Stimulated activated CD8-positive, alpha-beta memory T cell treated with anti-CD3 and anti-CD28 coated beads, Interleukin-7, amount 100 ng/mL, for 1 hour (primary cell): ENCODE results near the gene SPINK8.
"Not testable (repeated sequence)": the region's sequence is repeated elsewhere in the genome, so short reads cannot be mapped to it uniquely, and the experiment has no call there.

Experiments used
- DNase-seq, 2 donors: peaks; one replicate each; pipeline ENCODE4 v3.0.0-alpha.2; 2020; ENCODE audit warnings: low read depth in 2 of 2

The SPINK8 gene

DNA sequence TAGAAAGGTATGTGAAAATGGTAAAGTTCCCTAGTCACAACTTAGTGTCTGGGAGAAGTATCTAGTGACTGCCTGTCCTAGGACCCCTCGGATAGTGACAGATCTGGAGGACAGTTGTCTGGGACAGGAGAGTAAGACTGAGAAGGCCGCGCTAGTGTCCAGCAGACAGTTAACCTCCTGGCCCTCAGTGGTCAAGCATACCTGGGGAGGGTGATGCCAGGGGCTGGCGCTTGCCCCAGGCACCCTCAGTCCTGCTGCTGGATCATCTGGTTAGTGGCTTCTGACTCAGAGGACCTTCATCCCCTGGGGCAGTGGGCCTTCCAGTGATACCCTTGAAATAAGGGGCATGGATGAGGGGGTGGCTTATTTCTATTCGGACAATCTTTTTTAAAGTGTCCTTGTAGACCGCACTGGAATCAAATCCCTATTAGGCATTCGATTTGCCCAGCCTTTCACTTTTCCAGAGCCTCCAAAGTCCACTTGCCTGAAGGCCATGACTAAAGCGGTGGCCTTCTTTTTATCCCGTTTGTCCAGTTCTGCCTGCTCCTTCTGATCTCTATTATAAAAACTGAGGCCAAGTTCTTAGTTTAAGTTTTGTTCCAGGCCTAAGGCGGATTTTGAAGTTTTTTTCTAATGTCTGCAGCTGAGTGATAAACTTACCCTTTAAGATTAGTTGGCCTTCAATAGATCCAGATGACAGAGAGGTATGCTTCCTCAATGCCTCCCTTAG is 1.6 kb downstream of the SPINK8 start:
- not testable (repeated sequence) for DNase-seq

DNA sequence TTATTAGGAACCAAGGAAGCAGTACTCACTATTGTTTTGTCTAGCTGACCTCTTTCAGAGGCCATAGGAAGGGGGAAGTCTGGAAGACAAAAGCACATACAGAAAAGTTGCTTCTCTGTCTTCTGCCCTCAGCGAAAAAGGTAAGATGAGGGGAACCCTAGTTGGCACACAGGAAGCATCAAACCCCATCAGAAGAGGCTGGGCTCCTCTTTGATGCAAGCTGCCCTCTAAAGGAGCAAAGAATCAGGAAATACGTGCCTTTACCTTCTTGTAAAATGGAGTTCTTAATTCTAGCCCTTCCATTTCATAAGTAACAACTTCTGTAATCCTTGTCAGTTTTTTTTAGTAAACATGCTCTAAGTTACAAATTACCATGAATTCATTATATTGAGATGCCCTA is 12.5 kb downstream of the SPINK8 start:
- DNase-seq: no peak

DNA sequence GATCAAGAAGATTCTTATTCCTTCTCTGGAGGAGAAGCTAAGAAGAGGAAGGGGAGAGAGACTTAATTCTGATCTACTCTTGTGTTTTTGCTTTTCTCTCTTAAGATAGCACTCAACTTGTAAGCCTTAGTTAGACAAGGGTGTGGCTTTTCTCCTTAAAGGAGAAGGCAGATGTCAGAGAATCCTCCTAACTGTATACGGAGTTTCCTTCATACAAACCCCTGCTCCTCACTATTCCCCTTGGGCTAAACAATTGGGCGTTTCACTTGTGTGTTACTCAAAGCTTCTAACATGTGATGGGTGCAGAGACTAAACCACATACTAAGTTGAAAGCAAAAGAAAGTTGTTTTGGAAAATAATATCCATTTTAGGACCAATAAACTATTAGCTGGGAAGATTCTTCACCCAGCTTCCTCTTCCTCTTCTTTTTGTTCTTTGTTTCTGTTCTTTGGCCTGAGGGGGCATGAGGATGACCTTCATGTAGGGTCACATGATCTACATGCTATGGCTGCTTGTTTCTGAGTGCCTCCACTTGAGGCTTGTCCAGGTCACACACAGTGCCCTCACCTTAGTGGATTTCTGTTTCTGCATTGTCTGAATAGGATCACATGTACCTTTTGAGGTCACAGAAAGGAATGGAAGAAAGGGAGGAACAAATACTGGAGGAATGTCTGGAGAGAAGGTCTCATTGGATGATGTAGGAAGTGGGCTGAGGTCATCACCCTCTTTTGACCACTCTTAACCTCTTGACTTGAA is 14.6 kb downstream of the SPINK8 start:
- no peak for DNase-seq

DNA sequence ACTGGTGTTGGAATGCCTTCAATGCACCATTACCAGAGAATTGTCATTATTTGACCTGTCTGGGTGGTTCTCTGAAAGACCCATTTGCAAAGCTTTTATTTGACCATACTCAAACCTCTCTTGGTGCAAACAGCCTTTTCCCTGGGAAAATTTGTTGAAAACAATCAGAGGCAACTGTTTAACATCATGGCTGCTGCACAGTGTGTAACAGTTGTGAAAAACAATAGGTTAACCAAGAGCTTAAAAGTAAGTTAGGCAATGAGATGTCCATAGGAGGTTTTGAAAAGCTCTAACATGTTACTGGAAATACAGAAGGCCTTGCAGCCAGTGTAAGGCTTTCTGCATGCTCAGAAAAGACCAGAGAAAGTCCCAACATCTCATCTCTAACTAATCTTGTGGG is 18.9 kb downstream of the SPINK8 start:
- DNase-seq: no peak

DNA sequence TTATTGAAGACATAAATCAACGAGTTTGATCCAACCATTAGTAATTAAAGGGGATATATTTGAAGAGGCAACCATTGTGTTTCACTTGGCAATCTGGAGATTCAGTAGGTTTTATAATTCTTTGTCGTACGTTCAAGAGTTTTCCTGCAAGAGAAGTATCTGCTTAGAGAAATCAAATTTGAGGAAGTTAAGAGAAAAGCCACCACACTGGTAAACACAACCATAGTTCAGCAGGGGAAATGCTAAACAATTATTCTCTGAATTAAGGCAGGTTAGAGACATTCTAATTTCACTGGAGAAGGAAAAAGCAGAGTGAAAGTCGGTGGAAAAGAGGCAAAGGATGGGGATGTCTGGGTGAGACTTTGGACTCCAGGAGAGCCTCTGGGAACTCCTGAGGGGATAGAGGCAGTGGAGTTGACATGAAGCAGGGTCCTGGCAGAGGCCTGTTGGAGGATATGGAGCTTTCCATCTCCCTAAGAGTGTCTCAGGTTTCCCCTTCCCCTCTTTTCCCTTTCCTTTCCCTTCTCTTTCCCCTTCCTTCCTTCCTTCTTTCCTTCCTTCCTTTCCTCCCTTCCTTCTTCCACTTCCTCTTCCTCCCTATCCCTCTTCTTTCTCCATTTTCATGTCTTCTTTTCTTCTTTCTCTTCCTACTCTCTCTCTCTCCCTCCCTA is 26.5 kb downstream of the SPINK8 start:
- DNase-seq: no peak

DNA sequence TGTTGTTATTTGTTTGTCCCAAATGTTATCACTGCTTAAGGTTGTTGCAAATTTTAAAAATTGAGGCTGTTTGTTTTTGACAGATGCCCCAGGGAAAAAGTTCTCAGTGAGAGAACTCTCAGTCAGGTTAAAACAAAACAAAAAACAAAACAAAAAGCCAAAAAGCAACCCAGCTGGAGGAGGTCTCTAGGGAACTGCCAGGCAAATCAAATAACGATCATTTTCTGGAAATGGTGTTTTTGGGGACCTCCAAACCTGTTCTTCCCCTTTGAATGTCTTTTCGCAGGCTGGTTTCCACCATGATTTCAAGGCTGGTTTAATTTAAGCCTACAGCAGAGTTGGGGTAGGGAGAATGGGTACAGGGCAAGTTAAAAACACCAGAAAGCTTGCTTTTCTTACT is 27.2 kb downstream of the SPINK8 start:
- no peak for DNase-seq

DNA sequence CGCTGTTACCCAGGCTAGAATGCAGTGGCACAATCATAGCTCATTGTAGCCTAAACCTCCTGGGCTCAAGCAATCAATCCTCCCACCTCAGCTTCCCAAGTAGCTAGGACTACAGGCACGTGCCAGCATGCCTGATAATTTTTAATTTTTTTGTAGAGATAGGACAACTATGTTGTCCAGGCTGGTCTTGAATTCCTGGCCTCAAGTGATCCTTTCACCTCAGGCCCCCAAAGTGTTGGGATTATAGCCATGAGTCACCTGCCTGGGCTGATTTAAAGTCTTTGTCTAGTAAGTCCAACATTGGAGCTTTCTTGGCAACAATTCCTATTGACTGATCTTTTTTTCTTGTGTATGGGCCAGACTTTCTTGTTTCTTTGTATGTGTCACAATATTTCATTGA is 28.1 kb downstream of the SPINK8 start:
- no peak for DNase-seq

DNA sequence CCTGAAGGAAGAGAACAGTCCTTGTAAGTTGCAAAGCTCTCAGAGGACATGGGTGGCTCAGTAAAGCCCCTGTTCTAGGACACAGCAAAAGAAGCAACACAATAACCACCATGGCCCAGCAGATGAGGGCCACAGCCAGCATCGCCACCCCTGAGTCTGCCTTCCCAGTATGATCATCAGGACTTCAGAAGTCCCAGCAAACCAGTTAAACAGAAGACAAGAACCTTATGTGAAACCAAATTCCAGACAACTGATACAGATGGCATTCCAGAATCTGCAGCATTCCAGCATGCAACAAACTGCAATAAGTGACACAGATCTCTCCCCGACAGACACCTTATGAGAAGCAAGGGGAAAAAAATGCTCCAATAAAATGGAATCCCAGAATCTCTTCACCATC is 30.4 kb downstream of the SPINK8 start:
- DNase-seq: no peak

DNA sequence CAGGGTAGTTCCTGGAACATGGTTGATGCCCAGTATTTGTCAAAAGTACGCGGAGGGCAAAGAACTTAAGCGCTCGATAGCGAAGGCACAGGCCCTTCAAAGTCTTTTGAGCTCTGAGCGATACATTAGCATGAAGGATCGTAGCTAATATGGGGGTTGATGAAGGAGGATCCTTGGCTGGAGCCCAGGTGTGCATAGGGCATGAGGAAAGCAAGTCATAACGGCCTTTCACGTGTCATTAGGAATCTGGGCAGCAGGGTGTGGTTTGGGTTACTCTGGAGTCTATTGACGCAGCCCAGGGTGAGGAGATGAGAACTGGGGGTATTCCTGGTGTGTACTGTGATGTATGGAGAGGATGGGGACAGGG is 31.7 kb downstream of the SPINK8 start:
- no peak for DNase-seq

DNA sequence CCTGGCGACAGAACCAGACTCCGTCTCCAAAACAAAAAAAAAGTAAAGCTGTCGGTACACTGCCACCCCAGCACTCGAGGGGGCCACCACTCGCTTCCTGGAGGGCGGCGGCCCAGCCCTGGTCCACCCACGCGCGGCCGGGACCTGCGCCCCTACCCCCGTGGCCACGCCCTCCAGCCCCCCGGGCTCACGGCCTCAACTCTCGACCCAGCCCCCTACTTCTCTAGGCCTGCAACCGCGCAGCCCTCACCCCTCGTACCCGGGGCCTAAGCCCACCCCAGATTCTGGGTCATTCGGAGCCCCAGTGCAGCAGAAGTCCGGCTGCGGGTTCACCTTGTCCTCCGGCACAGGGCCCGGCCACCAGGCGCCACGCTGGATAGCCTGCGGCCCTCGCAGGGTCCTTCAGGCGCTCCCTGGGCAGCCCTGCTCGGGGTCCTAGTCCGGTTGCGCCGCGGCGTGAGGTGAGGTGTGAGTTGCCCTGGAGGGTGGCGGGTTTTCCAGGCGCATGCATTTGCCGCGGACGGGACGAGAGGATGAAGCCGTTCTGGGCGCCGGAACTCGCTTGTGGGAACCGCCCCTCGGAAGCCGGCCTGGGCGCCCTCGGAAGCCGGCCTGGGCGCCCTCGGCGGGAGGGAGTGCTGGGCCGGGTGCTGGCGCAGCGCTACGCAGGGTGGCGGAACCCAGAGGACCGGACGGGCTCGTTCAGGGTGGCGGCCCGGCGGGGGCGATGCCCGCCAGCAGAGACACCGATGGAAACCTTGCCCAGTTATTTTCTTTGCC is 32.3 kb downstream of the SPINK8 start, which contains the start of gene NME6:
TSS of gene NME6 (minus strand) at position 348 of the 780 bp plus-strand sequence.
- DNase-seq: peak; percentile 83 to 88

DNA sequence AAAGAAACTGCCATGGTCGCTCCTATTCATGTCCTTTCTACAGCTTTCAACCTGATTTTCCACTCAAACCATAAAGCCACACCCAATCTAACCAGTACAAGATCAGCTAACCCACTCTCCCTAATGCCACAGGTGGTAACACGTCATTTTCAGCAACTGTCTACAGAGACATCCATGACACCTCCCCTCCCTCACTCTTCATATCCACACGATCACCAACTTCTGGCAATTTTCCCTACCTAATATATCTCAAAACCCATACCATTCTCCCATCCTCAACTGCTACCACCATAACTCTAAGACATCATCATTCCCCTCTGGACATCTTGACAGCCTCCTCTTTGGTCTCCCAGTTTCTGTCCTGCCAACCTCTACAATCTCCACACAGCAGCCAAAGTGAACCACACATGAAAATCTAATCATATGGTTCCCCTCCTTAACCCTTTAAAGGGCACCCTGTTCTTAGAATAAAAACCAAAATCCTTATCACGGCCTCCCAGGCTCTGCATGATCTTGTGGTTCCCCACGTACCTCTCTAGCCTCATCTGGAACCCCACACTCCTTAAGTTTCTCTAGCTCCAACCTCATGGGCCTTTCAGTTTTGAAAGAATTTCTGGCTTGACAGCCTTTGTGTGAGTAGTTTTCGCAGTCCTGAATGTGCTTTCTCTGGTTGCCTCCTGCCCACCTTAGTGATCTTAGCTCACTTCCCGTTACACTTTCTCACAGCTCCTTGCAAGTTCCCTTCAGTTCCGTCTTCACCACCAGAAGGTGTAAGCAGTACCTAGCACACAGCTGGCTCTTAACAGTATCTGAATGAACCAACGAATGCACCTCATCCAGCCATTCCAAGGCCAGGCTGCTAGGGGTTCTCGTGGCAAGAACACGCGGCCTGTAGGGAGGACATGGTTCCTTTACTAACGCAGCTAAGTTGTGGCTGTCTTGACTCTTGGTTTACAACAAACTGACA is 33.4 kb downstream of the SPINK8 start:
- DNase-seq: no peak

DNA sequence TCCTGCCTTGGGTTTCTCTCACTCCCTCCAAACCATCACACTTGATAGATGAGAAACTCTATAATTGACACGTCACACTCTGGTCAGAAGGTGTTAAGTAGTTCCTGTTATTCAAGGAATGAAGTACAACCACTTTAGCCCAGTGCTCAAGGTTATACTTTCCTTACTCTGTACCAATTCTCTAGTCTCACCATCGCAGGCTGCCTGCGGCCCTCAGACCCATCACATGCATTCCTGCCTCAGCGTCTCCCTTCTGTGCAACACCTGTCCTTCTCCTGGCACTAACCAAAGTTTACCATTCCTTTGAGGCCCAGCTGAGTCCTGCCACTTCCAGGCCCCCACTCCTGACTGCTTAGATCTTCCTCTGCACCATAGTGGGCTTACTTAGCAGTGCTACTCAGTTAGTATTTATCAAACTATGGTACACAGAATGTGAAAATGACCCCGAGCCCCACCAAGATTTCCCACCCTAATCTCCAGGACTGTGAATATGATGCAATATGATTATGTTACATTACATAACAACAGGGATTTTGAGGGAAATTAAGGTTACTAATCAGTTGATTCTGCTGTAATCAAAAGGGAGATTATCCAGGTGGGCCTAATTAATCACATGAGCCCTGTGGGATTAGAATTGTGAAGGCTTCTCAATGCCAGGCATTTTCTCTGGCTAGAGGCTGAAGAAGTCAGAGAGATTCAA is 36.2 kb downstream of the SPINK8 start:
- no peak for DNase-seq

DNA sequence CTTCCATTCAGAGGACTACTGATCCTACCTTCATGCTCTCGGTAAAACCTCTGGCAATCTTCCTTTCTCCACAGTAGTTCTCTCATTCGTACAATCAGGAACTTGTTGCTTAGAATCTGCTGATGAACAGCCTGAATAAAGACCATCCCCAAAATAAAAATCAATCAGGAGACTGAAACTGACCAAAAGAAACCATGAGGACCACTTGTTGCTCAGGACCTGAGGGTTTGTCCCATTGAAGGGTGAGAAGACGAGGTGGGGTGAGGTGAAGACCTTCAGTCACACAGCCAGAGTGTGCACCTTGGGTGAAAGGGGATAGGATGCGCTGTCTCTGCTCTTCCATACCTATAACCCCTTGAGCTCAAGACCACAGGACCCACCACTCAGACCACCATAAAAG is 36.8 kb downstream of the SPINK8 start:
- no peak for DNase-seq

DNA sequence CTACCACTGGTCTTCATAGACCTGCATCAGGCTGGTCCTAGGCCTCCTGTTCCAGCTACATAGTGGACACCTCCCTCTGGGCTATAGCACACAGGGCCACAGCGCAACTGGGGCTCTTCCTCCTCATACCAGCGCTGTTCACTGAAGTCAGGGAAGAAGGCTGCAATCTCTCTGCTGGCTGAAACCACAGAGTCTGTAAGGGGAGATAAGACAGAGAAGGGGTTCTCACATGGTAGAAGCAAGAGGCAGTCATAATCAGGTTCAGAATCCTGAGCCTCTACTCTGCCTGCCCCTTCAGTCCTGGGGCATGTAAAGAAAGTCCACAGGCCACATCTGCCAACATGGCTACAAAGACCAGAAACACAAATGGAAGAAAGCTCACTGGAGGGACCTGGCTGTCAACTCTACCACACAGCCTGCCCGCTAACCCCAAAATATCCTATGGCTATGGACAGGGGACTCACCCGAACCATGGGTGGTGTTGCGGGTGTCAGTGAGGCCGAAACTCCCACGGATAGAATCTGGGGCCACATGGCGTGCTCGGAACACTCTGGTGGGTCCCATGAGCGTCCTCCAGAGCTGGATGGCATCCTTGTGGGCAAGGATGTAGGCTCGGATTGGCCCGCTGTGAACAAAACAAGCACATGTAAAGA is 38.7 kb downstream of the SPINK8 start:
- no peak for DNase-seq

DNA sequence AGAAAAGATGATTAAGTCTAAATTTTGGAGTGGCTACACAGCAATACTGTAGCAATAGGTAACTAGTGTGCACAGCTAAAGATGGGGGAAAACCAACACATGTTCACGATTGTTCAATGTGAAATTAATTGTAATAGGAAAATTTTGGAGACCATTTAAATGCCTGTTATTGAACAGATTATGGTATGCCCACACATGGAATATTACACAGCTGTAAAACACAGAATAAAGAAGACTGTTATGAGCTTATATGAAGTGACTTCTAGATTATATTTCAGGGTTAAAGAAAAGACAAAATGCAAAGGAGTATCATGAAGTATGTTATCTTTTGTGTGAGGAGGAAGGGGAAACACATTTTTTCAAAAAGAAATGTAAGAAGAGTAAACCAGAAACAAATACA is 43.8 kb downstream of the SPINK8 start:
- DNase-seq: no peak

DNA sequence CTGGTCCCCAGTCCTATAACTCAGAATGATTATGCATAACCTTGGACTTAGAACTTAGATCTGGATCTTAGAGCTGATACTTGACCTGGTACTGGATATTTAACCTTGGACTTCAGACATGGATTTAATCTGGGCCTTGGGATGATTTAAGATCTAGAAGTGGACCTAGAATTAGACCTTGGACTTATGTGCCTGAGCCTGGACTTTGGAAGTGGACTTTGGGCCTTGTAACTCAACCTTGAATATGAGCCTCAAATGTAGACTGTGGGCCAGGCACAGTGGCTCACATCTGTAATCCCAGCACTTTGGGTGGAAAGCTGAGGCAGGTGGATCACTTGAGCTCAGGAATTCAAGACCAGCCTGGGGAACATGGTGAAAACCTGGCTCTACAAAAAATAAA is 46.4 kb downstream of the SPINK8 start:
- no peak for DNase-seq

DNA sequence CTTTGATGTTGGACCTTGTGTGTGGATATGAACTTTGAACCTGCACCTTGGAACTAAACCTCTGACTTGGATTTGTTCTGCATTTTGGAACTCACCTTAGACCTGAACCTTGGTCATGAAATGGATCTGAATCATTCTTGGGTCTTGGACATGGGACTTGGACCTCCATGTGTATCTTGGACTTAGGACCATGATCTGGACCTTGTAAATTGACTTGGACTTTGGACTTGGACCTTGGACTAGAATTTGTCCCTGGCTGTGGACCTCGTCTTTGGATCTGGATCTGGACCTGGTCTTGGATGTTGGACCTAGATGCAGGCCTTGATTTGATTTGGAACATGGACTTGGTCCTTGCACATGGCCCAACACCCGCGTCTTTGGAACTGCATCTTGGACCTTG is 47.2 kb downstream of the SPINK8 start:
- no peak for DNase-seq

DNA sequence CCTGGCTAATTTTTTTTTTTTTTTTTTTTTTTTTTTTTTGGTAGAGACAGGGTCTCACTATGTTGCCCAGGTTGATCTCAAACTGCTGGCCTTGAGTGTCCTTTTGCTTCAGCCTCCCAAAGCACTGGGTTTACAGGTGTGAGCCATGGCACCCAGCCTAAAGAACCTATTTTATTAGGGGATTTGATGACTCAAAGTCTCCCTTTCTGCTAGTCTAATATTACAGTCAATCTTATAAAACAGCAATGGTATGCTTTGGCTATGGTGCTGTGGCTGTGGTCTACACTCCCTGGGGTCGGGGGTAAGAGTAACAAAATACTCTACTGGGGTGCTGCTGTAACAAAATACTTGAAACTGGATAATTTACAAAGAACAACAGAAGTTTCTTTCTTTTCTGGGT is 47.8 kb downstream of the SPINK8 start:
- no peak for DNase-seq

DNA sequence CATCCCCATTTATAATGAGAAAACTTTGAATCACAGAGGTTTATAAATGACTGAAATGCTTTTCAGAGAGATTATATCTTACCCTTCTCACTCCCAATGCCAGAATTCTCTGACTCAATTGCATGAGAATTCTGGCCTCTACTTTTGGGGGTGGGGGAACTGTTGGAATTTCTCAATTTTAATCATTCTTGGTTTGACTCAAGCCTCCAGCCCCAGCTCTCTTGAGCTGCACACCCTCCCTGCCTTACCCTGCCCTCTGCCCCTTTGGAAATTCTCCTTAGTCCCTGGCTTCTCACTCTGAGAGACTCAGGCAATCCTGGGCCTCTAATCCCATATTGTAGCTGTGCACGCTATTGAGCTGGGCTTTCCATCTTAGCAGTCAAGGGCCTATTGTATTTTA is 48.3 kb downstream of the SPINK8 start:
- no peak for DNase-seq

DNA sequence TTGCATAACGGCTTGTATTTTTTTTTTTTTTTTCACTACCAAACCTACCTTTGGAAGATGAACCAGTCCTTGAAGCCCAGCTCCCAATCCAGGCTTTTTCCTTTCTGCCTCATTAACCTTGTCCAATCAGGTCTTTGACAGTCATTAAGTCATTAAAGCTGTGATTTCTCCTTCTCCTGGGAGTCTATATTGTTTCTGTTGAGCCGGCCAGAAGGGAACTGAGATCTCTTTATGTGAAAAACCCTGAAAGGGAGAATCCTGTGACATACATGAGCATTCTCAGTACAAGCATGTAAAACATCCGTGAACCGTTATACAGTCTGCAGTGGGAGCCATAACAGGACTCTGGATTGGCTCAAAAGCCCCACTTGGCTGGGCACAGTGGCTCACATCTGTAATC is 52.6 kb downstream of the SPINK8 start:
- DNase-seq: no peak
